Measurements from ENCODE around the gene F10. TPM values are rescaled to one million over a fixed set of nuclear protein-coding genes. Genes with fewer than 3 reads are reported as not detected.
A peak's percentile ranks its signal among the peaks of the same experiment; 100 is the strongest.

Gene F10
- total RNA-seq, 3 donors from 2014 or later (not counting 1 experiment from before 2014, with no cell fraction given): not detected

DNA sequence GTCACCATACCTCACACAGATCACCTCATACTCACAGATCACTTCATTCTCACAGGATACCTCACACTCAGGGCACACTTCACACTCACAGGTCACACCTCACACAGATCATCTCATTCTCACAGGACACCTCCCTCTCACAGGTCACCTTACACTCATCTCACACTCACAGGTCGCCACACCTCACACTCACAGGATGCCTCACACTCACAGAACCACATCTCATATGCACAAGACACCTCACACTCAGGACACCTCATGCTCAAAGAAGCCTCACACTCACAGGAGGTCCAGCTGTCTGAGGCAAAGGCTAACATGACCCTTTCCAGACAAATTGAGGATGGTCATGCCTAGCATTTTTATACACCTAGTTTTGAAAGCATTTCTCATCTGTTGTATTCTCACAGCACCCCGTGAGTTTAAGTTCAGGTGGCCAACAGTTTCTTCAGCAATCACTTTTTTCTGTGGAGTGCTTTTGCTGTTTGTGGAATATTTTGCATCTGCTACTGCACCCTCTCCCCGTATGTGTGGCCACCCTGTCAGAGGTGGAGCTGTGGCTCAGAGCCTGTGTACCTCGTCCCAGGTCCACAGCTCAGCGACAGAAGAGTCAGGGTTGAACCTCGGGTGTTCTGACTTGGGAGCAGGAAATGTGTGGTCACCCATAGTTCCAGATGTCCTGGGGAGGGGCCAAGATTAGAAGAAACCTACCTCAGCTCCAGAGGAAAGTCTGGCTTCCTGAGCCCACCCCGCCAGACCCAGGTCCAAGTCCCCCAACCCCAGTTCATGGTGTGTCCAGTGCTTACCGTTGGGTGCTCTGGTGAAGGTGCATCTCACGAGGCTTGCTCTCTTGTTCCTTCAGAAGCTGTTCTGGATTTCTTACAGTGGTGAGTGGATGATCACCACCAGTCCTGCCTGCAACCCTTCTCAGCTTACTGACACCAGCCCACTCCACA, 9.4 kb upstream of the F10 start:
- TF ChIP-seq, protein P1, sequence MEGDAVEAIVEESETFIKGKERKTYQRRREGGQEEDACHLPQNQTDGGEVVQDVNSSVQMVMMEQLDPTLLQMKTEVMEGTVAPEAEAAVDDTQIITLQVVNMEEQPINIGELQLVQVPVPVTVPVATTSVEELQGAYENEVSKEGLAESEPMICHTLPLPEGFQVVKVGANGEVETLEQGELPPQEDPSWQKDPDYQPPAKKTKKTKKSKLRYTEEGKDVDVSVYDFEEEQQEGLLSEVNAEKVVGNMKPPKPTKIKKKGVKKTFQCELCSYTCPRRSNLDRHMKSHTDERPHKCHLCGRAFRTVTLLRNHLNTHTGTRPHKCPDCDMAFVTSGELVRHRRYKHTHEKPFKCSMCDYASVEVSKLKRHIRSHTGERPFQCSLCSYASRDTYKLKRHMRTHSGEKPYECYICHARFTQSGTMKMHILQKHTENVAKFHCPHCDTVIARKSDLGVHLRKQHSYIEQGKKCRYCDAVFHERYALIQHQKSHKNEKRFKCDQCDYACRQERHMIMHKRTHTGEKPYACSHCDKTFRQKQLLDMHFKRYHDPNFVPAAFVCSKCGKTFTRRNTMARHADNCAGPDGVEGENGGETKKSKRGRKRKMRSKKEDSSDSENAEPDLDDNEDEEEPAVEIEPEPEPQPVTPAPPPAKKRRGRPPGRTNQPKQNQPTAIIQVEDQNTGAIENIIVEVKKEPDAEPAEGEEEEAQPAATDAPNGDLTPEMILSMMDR (IDR thresholded peaks at IDR 0.05): no peak
- Histone ChIP-seq H3K4me3 (ENCODE audit: low read length) (no peak overlapping the region), H3K27ac (ENCODE audit: low read length) (no peak overlapping the region), H3K4me1 (ENCODE audit: control insufficient read depth, insufficient read depth, low read length) (peaks cover 12% of the 10 kb centered on the region), H3K27me3 (ENCODE audit: control insufficient read depth, insufficient read depth, low read length) (peaks cover 10% of the 10 kb centered on the region), H3K36me3 (ENCODE audit: control insufficient read depth, insufficient read depth, low read length) (no peaks in the 10 kb centered on the region), H3K9me3 (ENCODE audit: control insufficient read depth, insufficient read depth, low read length) (no peaks in the 10 kb centered on the region)
- no peaks in the 10 kb centered on the region for H3K9me3 Mint-ChIP-seq
- ATAC-seq (no peak), DNase-seq (peak in 1 of 2 donors; percentile 17)
- no peaks in the 10 kb centered on the region for H3K27me3 Mint-ChIP-seq (ENCODE audit: low read depth in 2 of 2)
- no peak overlapping the region for H3K4me3 Mint-ChIP-seq
- 21% methylated on average over 9 of the region's 9 CpGs for WGBS (ENCODE audit: insufficient coverage)
- intact Hi-C loops (cut with micrococcal nuclease): no loop called here
- no peaks in the 10 kb centered on the region for H3K4me1 Mint-ChIP-seq
- no peak overlapping the region for H3K27ac Mint-ChIP-seq
- no peaks in the 10 kb centered on the region for H3K36me3 Mint-ChIP-seq

DNA sequence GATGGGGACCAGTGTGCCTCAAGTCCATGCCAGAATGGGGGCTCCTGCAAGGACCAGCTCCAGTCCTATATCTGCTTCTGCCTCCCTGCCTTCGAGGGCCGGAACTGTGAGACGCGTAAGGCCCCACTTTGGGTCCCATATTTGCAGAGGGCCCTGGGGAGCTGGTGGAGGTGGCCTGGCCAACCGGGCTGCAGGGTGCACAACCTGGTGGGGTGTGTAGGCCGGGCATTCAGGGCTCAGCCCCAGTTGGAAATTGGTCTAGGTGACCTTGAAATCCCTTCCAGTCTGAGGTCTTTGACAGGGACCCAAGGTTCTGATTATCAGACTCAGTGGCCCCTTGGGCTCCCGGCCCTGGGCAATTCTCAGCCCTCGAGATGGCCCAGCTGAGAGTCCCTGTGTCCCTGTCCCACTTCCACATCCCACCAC, 8.7 kb upstream of the F10 start:
- H3K4me3 Mint-ChIP-seq: no peak overlapping the region
- H3K36me3 Mint-ChIP-seq: no peaks in the 10 kb centered on the region
- ATAC-seq (no peak), DNase-seq (no peak)
- TF ChIP-seq, protein P1 (IDR thresholded peaks at IDR 0.05): no peak
- H3K9me3 Mint-ChIP-seq: no peaks in the 10 kb centered on the region
- Histone ChIP-seq H3K9me3 (ENCODE audit: control insufficient read depth, insufficient read depth, low read length) (no peaks in the 10 kb centered on the region), H3K36me3 (ENCODE audit: control insufficient read depth, insufficient read depth, low read length) (no peaks in the 10 kb centered on the region), H3K27ac (ENCODE audit: low read length) (no peak overlapping the region), H3K4me3 (ENCODE audit: low read length) (no peak overlapping the region), H3K27me3 (ENCODE audit: control insufficient read depth, insufficient read depth, low read length) (peaks cover 10% of the 10 kb centered on the region), H3K4me1 (ENCODE audit: control insufficient read depth, insufficient read depth, low read length) (peaks cover 12% of the 10 kb centered on the region)
- no peak overlapping the region for H3K27ac Mint-ChIP-seq
- H3K4me1 Mint-ChIP-seq: no peaks in the 10 kb centered on the region
- intact Hi-C loops (cut with micrococcal nuclease): no loop called here
- no peaks in the 10 kb centered on the region for H3K27me3 Mint-ChIP-seq (ENCODE audit: low read depth in 2 of 2)
- WGBS (ENCODE audit: insufficient coverage): 91% methylated on average over 8 of the region's 8 CpGs

DNA sequence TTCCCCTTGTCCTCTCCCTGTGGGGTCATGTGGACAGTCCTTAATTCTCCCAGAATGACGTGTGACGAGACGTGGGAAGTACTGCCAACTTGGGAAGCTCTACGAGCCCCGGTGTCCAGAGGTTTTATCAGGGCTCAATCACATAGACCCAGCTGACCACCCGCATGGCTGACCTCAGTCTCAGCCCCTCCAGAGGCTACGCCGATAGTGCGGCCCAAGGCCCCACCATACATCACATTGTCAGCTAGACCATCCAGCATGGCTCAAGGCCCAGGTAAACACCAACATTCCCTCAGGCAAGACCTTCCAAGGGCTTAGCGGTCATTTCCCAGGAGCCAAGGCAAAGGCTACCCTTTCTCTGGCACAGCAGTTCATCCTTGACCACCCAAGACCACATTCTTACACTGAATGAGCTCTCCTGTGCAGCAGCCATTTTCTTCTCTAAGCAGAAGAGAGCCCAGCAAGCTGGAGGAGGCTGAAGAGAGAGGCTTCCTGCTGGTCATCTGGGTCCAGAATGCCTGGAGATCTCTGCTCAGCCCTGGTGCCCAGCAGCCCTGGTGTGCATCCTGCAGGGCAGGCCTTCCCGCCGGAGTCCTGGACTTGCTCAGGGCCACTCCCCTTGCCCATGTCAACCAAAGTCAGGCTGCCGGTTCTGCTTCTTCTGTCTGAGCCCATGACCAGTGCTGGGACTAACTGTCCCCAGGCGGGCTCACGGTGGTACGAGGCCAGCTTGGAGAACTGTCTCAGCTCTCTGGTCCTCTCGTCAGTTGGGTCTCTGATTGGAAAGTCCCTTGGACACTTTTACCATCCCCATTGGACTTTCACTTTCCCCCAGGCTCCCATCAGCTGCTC, 7.9 kb upstream of the F10 start:
- intact Hi-C loops (cut with micrococcal nuclease): no loop called here
- Histone ChIP-seq H3K36me3 (ENCODE audit: control insufficient read depth, insufficient read depth, low read length) (no peaks in the 10 kb centered on the region), H3K27ac (ENCODE audit: low read length) (no peak overlapping the region), H3K27me3 (ENCODE audit: control insufficient read depth, insufficient read depth, low read length) (peaks cover 9% of the 10 kb centered on the region), H3K4me3 (ENCODE audit: low read length) (no peak overlapping the region), H3K4me1 (ENCODE audit: control insufficient read depth, insufficient read depth, low read length) (peaks cover 10% of the 10 kb centered on the region), H3K9me3 (ENCODE audit: control insufficient read depth, insufficient read depth, low read length) (no peaks in the 10 kb centered on the region)
- Mint-ChIP-seq H3K4me1 (no peaks in the 10 kb centered on the region), H3K27ac (no peak overlapping the region), H3K4me3 (no peak overlapping the region), H3K9me3 (no peaks in the 10 kb centered on the region), H3K27me3 (ENCODE audit: low read depth in 2 of 2) (no peaks in the 10 kb centered on the region), H3K36me3 (no peaks in the 10 kb centered on the region)
- ATAC-seq (no peak), DNase-seq (no peak)
- WGBS (ENCODE audit: insufficient coverage): 95% methylated on average over 17 of the region's 17 CpGs
- TF ChIP-seq, protein P1 (IDR thresholded peaks at IDR 0.05): no peak
